Measurements from ENCODE around the gene NFE2L3. TPM values are rescaled to one million over a fixed set of nuclear protein-coding genes. Genes with fewer than 3 reads are reported as not detected.
"Not testable (repeated sequence)": the region's sequence is repeated elsewhere in the genome, so short reads cannot be mapped to it uniquely, and the experiment has no call there.

Gene NFE2L3
- total RNA-seq, 1 experiment from 2014 or later = not detected

GRCh38 chr7:26183545-26184280 lies 31.7 kb downstream of the NFE2L3 start:
- 0 out of 2 replicates have a peak, but pooled peaks cover 6% of the 10 kb centered on the region for H3K4me1 ChIP-seq
- H3K27ac ChIP-seq = no peak overlapping the region
- peaks cover 7% of the 10 kb centered on the region for H3K36me3 ChIP-seq
- no peak overlapping the region for H3K4me3 ChIP-seq
- DNase-seq = no peak
- peaks cover 6% of the 10 kb centered on the region; the same call in 1 of the 2 replicates for H3K27me3 ChIP-seq
- peaks cover 8% of the 10 kb centered on the region; the same call in 1 of the 2 replicates for H3K9me3 ChIP-seq (replicated peaks)

GRCh38 chr7:26184281-26185101 lies 32.5 kb downstream of the NFE2L3 start:
- H3K27me3 ChIP-seq; H3K9me3 ChIP-seq (replicated peaks); H3K27ac ChIP-seq; H3K4me3 ChIP-seq; H3K4me1 ChIP-seq: not testable (repeated sequence)
- peak in 1 of 2 experiments; percentile 34 for DNase-seq
- peaks cover 15% of the 10 kb centered on the region for H3K36me3 ChIP-seq

- Histone ChIP-seq H3K4me3 (no peak overlapping the region), H3K9me3 (replicated peaks) (peaks cover 8% of the 10 kb centered on the region; the same call in 1 of the 2 replicates), H3K27ac (no peak overlapping the region), H3K4me1 (0 out of 2 replicates have a peak, but pooled peaks cover 6% of the 10 kb centered on the region), H3K36me3 (peaks cover 23% of the 10 kb centered on the region), H3K27me3 (peaks cover 7% of the 10 kb centered on the region; the same call in 1 of the 2 replicates)
- DNase-seq = peak in 1 of 2 experiments; percentile 39
Measured at GRCh38 chr7:26185131-26185843, 33.3 kb downstream of the NFE2L3 start.

- Histone ChIP-seq H3K27ac (no peak overlapping the region), H3K27me3 (peaks cover 7% of the 10 kb centered on the region; the same call in 1 of the 2 replicates), H3K4me1 (0 out of 2 replicates have a peak, but pooled peaks cover 6% of the 10 kb centered on the region), H3K9me3 (replicated peaks) (peaks cover 8% of the 10 kb centered on the region; the same call in 1 of the 2 replicates), H3K4me3 (no peak overlapping the region), H3K36me3 (peaks cover 28% of the 10 kb centered on the region)
- DNase-seq = no peak
Measured at GRCh38 chr7:26185844-26186180, 33.8 kb downstream of the NFE2L3 start.

- H3K36me3 ChIP-seq = peaks cover 37% of the 10 kb centered on the region
- H3K4me1 ChIP-seq = 0 out of 2 replicates have a peak, but pooled peaks cover 6% of the 10 kb centered on the region
- H3K4me3 ChIP-seq = no peak overlapping the region
- H3K27me3 ChIP-seq = peaks cover 7% of the 10 kb centered on the region; the same call in 1 of the 2 replicates
- peaks cover 8% of the 10 kb centered on the region; the same call in 1 of the 2 replicates for H3K9me3 ChIP-seq (replicated peaks)
- DNase-seq = peak in 1 of 2 experiments; percentile 35
- H3K27ac ChIP-seq = no peak overlapping the region; the same call in 1 of the 2 replicates
Measured at GRCh38 chr7:26186364-26187311, 34.6 kb downstream of the NFE2L3 start.

GRCh38 chr7:26187380-26188205 lies 35.6 kb downstream of the NFE2L3 start:
- Histone ChIP-seq H3K9me3 (replicated peaks) (peaks cover 8% of the 10 kb centered on the region; the same call in 1 of the 2 replicates), H3K4me1 (peaks cover 9% of the 10 kb centered on the region; the same call in 1 of the 2 replicates), H3K36me3 (peaks cover 46% of the 10 kb centered on the region), H3K27me3 (peaks cover 7% of the 10 kb centered on the region), H3K4me3 (no peak overlapping the region; the same call in 1 of the 2 replicates), H3K27ac (peak overlapping the region; percentile 4; the same call in 1 of the 2 replicates)
- DNase-seq = peak in 1 of 2 experiments; percentile 51

GRCh38 chr7:26188206-26188956 lies 36.4 kb downstream of the NFE2L3 start:
- Histone ChIP-seq H3K4me3 (no peak overlapping the region; the same call in 1 of the 2 replicates), H3K27me3 (peaks cover 7% of the 10 kb centered on the region), H3K4me1 (peaks cover 9% of the 10 kb centered on the region; the same call in 1 of the 2 replicates), H3K9me3 (replicated peaks) (peaks cover 8% of the 10 kb centered on the region; the same call in 1 of the 2 replicates), H3K36me3 (peaks cover 54% of the 10 kb centered on the region), H3K27ac (peak overlapping the region; percentile 4; the same call in 1 of the 2 replicates)
- peak in 1 of 2 experiments; percentile 60 for DNase-seq

- no peak for DNase-seq
- Histone ChIP-seq H3K4me1 (peaks cover 9% of the 10 kb centered on the region; the same call in 1 of the 2 replicates), H3K36me3 (peaks cover 61% of the 10 kb centered on the region), H3K4me3 (no peak overlapping the region), H3K9me3 (replicated peaks) (peaks cover 8% of the 10 kb centered on the region; the same call in 1 of the 2 replicates), H3K27me3 (peaks cover 7% of the 10 kb centered on the region), H3K27ac (no peak overlapping the region; the same call in 1 of the 2 replicates)
Measured at GRCh38 chr7:26188957-26189541, 37.1 kb downstream of the NFE2L3 start.

- Histone ChIP-seq H3K4me1 (peaks cover 9% of the 10 kb centered on the region; the same call in 1 of the 2 replicates), H3K27me3 (peaks cover 7% of the 10 kb centered on the region), H3K36me3 (peaks cover 67% of the 10 kb centered on the region), H3K27ac (no peak overlapping the region), H3K4me3 (no peak overlapping the region), H3K9me3 (replicated peaks) (peaks cover 8% of the 10 kb centered on the region; the same call in 1 of the 2 replicates)
- no peak for DNase-seq
Measured at GRCh38 chr7:26189697-26190096, 37.7 kb downstream of the NFE2L3 start.

- peaks cover 75% of the 10 kb centered on the region for H3K36me3 ChIP-seq
- peaks cover 9% of the 10 kb centered on the region; the same call in 1 of the 2 replicates for H3K4me1 ChIP-seq
- H3K4me3 ChIP-seq = no peak overlapping the region
- DNase-seq = no peak
- H3K27ac ChIP-seq = no peak overlapping the region
- H3K9me3 ChIP-seq (replicated peaks) = peaks cover 8% of the 10 kb centered on the region; the same call in 1 of the 2 replicates
- H3K27me3 ChIP-seq = peaks cover 7% of the 10 kb centered on the region
Measured at GRCh38 chr7:26190417-26190869, 38.4 kb downstream of the NFE2L3 start.

GRCh38 chr7:26191233-26191973 lies 39.4 kb downstream of the NFE2L3 start:
- no peak overlapping the region for H3K27ac ChIP-seq

More at GRCh38 chr7:26191233-26191973, 39.4 kb downstream of the NFE2L3 start:
- no peak for DNase-seq
- Histone ChIP-seq H3K4me1 (peaks cover 14% of the 10 kb centered on the region), H3K4me3 (no peak overlapping the region), H3K27me3 (peaks cover 7% of the 10 kb centered on the region), H3K9me3 (replicated peaks) (peaks cover 8% of the 10 kb centered on the region; the same call in 1 of the 2 replicates), H3K36me3 (peaks cover 84% of the 10 kb centered on the region)
